RWPE2 (cell line): ENCODE data around the gene UBE2J2.
A peak's percentile ranks its signal among the peaks of the same experiment; 100 is the strongest.

Experiments used
- ATAC-seq: fragments of 200-7000 bp; cut with Tn5 transposase; 3 replicates; pipeline ENCODE4 v1.9.1; 2021; ENCODE audit warnings: low read depth
- DNase-seq: peaks from one replicate; pipeline ENCODE4 v3.0.0-alpha.2; 2020; ENCODE audit warnings: low spot score
- H3K27ac ChIP-seq: fragments of 450-650 bp; 2 replicates; pipeline ENCODE4 v1.5.1; 2017; ENCODE audit warnings: mild to moderate bottlenecking; ENCODE audit not compliant: poor library complexity, severe bottlenecking
- H3K27me3 ChIP-seq: fragments of 250-450 bp; sonication (Bioruptor Pico); 2 replicates; pipeline ENCODE4 v1.5.1; 2021; ENCODE audit warnings: mild to moderate bottlenecking, moderate library complexity; ENCODE audit not compliant: insufficient read depth, poor library complexity, severe bottlenecking
- H3K36me3 ChIP-seq: fragments of 250-450 bp; sonication (Bioruptor Pico); 2 replicates; pipeline ENCODE4 v1.5.1; 2020; ENCODE audit warnings: low read depth, mild to moderate bottlenecking, moderate library complexity
- H3K4me1 ChIP-seq: fragments of 250-450 bp; sonication (Bioruptor Pico); 2 replicates; pipeline ENCODE4 v1.5.1; 2021; ENCODE audit warnings: mild to moderate bottlenecking, moderate library complexity; ENCODE audit not compliant: insufficient read depth, poor library complexity, severe bottlenecking
- H3K4me3 ChIP-seq: fragments of 250-450 bp; sonication (Bioruptor Pico); 2 replicates; pipeline ENCODE4 v1.5.1; 2021; ENCODE audit warnings: mild to moderate bottlenecking, moderate library complexity; ENCODE audit not compliant: severe bottlenecking
- H3K9me3 ChIP-seq: fragments of 250-450 bp; sonication (Bioruptor Pico); 2 replicates; pipeline ENCODE4 v1.5.1; 2021; ENCODE audit warnings: mild to moderate bottlenecking, moderate library complexity; ENCODE audit not compliant: severe bottlenecking
- TF ChIP-seq, protein P1 (sequence below): fragments of 450-650 bp; IDR thresholded peaks from one replicate; pipeline ENCODE4 v1.5.1; 2017; ENCODE audit warnings: mild to moderate bottlenecking, moderate library complexity; ENCODE audit not compliant: poor library complexity, severe bottlenecking

The UBE2J2 gene

DNA sequence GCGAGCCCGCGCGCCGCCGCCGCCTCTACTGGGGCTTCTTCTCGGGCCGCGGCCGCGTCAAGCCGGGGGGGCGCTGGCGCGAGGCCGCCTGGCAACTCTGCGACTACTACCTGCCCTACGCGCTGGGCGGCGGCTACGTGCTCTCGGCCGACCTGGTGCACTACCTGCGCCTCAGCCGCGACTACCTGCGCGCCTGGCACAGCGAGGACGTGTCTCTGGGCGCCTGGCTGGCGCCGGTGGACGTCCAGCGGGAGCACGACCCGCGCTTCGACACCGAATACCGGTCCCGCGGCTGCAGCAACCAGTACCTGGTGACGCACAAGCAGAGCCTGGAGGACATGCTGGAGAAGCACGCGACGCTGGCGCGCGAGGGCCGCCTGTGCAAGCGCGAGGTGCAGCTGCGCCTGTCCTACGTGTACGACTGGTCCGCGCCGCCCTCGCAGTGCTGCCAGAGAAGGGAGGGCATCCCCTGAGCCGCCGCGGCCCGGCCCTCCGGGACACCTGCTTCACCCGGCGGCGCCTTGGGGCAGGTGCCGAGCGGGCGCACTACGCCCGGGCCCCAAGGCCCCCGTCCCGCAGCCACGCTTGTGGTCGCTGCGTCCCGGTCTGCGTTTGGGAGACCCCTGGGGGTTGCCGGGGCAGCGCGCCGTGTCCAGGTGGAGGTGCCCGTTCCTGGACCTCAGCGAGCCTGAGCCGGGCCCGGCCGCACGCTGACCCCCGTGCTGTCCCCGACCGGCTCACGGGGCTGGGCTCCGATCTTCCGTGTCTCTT lies 40.7 kb downstream of the UBE2J2 start:
- H3K9me3 ChIP-seq: no peaks in the 10 kb centered on the region
- H3K4me1 ChIP-seq: peaks cover 5% of the 10 kb centered on the region
- ATAC-seq (no peak), DNase-seq (no peak)
- H3K4me3 ChIP-seq: peak overlapping the region; percentile 90
- H3K27ac ChIP-seq: peak overlapping the region; percentile 63
- TF ChIP-seq, protein P1, sequence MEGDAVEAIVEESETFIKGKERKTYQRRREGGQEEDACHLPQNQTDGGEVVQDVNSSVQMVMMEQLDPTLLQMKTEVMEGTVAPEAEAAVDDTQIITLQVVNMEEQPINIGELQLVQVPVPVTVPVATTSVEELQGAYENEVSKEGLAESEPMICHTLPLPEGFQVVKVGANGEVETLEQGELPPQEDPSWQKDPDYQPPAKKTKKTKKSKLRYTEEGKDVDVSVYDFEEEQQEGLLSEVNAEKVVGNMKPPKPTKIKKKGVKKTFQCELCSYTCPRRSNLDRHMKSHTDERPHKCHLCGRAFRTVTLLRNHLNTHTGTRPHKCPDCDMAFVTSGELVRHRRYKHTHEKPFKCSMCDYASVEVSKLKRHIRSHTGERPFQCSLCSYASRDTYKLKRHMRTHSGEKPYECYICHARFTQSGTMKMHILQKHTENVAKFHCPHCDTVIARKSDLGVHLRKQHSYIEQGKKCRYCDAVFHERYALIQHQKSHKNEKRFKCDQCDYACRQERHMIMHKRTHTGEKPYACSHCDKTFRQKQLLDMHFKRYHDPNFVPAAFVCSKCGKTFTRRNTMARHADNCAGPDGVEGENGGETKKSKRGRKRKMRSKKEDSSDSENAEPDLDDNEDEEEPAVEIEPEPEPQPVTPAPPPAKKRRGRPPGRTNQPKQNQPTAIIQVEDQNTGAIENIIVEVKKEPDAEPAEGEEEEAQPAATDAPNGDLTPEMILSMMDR: no peak
- H3K36me3 ChIP-seq: peaks cover 22% of the 10 kb centered on the region
- no peaks in the 10 kb centered on the region for H3K27me3 ChIP-seq

DNA sequence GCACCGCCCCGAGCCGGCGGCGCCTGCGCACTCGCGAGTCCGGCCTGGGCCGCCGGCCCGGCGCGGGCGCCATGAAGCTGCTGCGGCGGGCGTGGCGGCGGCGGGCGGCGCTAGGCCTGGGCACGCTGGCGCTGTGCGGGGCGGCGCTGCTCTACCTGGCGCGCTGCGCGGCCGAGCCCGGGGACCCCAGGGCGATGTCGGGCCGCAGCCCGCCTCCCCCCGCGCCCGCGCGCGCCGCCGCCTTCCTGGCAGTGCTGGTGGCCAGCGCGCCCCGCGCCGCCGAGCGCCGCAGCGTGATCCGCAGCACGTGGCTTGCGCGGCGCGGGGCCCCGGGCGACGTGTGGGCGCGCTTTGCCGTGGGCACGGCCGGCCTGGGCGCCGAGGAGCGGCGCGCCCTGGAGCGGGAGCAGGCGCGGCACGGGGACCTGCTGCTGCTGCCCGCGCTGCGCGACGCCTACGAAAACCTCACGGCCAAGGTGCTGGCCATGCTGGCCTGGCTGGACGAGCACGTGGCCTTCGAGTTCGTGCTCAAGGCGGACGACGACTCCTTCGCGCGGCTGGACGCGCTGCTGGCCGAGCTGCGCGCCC lies 41.4 kb downstream of the UBE2J2 start, which contains the start of gene B3GALT6:
Gene B3GALT6 (plus strand): TSS at position 30 of the 588 bp plus-strand sequence. CDS start 42 bp downstream, at position 72.
- H3K27ac ChIP-seq: peak within 1 kb of the TSS; percentile 63
- no peak for DNase-seq
- TF ChIP-seq, protein P1: no peak
- H3K4me3 ChIP-seq: peak within 1 kb of the TSS; percentile 90
- peaks cover 28% of the 10 kb centered on the region for H3K36me3 ChIP-seq
- no peaks in the 10 kb centered on the region for H3K27me3 ChIP-seq
- ATAC-seq: no peak; the same call in 2 of the 3 replicates
- H3K4me1 ChIP-seq: no peaks in the 10 kb centered on the region
- no peaks in the 10 kb centered on the region for H3K9me3 ChIP-seq

DNA sequence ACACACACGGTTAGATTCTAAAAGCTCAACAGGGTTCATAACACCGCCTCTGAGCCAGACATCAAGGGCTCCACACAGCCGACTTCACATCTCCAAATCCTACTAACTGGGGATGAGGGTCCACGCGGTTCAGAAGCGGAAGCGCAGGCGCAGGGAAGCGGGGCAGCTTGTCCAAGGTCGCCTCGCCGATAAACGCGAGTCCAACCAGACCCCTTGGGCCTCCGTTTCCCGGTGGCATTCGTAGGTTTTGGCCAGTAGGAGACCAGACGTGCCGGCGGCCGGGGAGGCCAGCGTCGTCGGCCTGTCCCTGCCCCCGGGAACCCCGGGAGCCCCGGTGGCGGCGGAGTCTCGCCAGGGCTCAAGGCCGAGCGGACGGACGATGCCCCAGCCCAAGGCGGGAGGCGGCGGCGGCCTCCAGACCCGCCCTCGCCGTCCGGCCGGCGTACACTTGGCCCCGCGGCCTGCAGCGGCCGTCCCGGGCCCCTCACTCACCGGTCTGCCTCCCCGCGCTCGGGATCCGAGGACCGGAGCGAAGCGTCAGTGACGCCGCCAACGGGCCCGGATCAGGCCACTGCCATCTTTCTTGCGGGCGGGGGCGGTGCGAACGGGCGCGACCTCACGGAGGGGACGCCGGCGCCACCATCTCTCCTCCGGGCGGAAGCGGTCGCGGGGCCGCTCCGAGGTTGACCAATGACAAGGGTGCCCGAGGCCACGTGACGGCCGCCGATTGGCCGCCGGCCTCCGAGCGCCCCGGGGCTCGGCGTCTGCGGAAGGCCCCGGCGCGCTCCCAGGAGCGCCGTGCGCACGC lies 42.0 kb downstream of the UBE2J2 start, which contains the start of gene SDF4:
Gene SDF4 (minus strand): TSS at position 602 of the 808 bp plus-strand sequence. CDS start 3,229 bp downstream, outside the sequence.
- H3K4me1 ChIP-seq: no peaks in the 10 kb centered on the region
- H3K36me3 ChIP-seq: peaks cover 31% of the 10 kb centered on the region
- peak within 1 kb of the TSS; percentile 63 for H3K27ac ChIP-seq
- no peaks in the 10 kb centered on the region for H3K27me3 ChIP-seq
- TF ChIP-seq, protein P1: no peak
- H3K9me3 ChIP-seq: no peaks in the 10 kb centered on the region
- peak within 1 kb of the TSS; percentile 90 for H3K4me3 ChIP-seq
- peak; percentile 95 for DNase-seq
- ATAC-seq: peak; percentile 88

DNA sequence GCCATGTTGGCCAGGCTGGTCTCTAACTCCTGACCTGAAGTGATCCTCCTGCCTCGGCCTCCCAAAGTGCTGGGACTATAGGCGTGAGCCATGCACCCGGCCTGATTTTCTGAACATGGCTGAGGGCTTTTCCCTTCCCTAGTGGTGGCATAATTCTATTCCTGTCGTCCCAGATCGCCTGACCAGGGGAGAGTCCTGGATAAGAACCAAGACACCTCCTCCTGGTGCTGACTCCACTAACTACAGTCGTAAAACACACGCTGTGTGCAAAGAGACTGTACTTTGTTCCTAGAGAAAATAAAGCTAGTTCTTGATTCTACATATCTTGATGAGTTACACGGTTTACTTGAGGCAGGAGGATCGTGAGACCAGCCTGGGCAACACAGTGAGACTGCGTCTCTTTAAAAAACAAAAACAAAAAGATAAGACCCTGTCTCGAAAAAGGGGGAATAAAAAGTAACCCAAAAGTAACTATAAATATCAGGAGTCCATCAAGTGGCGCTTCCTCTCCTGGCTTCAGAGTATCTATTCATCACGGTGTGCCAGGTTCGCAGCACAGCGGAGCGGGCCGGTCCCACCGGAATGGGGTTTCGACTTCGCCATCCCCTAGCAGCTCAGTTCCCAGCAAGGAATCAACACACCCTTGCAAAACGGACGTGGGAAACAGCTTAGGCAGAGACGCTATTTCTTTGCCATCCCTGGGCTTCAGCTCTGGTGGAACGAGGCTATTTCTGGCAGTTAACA lies 42.8 kb downstream of the UBE2J2 start:
- Histone ChIP-seq H3K27ac (peak overlapping the region; percentile 63), H3K4me3 (peak overlapping the region; percentile 90), H3K36me3 (peaks cover 36% of the 10 kb centered on the region), H3K4me1 (no peaks in the 10 kb centered on the region), H3K9me3 (no peaks in the 10 kb centered on the region), H3K27me3 (no peaks in the 10 kb centered on the region)
- no peak for DNase-seq
- TF ChIP-seq, protein P1: peak; percentile 16
- ATAC-seq: peak; percentile 11; the same call in 2 of the 3 replicates
